ENCODE measurements around the gene SLC29A4.
"Not testable (repeated sequence)": the region's sequence is repeated elsewhere in the genome, so short reads cannot be mapped to it uniquely, and the experiment has no call there.

Gene SLC29A4

DNA sequence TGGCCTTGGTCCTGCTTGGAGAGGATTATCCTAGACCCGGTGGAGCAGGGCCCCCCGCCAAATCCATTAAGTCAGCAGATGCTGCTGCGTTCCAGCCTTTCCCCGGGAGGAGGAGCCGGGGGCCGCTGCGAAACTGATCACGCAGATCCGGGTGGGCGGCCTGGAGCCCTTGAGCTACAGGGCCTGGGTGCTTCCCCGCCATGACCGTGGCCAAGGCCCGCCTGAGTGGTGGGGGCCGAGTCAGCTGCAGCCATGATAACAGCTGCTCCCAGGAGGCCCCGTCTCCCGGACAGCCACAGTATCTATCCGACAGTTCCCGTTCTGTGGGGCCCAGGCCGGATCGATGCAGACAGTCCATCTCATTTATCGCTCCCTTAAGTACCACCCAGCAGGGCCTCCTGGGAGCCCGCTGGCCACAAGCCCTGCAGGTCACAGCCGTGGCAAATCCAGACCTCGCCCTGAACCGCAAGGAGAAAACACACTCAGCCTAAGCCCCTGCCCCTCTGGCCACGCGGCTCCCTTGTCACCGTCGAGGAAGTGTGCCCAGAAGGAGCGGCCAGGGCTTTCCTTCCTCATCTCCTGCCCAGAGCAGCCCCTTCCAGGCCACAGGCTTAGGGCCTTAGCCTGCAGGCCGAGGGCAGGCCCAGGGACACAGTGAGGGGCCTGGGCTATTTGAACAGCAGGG is 34.4 kb upstream of the SLC29A4 start:
- DNase-seq (ENCODE audit: low spot score) = no peak
- TF ChIP-seq, protein P1, sequence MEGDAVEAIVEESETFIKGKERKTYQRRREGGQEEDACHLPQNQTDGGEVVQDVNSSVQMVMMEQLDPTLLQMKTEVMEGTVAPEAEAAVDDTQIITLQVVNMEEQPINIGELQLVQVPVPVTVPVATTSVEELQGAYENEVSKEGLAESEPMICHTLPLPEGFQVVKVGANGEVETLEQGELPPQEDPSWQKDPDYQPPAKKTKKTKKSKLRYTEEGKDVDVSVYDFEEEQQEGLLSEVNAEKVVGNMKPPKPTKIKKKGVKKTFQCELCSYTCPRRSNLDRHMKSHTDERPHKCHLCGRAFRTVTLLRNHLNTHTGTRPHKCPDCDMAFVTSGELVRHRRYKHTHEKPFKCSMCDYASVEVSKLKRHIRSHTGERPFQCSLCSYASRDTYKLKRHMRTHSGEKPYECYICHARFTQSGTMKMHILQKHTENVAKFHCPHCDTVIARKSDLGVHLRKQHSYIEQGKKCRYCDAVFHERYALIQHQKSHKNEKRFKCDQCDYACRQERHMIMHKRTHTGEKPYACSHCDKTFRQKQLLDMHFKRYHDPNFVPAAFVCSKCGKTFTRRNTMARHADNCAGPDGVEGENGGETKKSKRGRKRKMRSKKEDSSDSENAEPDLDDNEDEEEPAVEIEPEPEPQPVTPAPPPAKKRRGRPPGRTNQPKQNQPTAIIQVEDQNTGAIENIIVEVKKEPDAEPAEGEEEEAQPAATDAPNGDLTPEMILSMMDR (IDR thresholded peaks at IDR 0.05; ENCODE audit: borderline replicate concordance, control extremely low read depth, extremely low read depth, insufficient read depth, missing control alignments) = no peak
- in situ Hi-C loops (cut with MboI; ENCODE audit: low sequenced_read_pairs, unreplicated experiment) = no loop called here

DNA sequence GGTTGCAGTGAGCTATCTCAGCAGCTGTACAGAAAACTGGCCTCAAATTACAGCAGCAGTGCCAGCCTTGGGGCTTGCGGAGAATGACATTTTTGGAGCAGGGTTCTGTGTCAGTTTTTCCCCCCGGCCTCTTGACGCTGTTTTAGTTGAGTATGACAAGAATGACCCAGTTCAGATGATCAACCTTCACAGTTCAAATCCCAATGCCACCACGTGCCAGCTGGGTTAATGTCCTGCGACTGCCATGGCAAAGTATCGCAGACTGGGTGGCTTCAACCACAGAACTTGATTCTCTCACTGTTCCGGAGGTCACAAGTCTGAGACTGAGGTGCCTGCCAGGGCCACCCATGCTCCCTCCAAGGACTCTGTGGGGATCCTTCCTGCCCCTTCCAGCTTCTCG is 32.0 kb upstream of the SLC29A4 start:
- DNase-seq (ENCODE audit: low spot score); in situ Hi-C loops (cut with MboI; ENCODE audit: low sequenced_read_pairs, unreplicated experiment): not testable (repeated sequence)

DNA sequence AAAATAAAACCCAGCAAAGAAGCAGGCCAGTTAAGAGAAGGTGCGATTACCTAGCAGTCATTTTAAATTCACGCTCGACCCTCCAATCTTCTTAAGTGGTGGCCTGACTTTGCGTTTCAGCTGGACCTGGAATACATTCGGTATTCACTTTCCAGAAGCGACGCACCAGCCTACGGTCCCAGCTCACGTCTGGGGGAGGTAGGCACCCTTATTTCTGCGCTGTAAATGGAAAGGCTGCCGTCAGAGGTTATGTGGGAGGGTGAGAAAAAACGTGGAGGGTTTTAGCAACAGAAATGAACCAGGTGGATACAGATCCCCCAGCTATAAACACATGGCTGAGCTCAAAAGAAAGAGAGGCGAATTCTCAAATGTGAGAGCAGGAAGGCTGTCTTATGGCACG is 29.2 kb upstream of the SLC29A4 start:
- in situ Hi-C loops (cut with MboI; ENCODE audit: low sequenced_read_pairs, unreplicated experiment); DNase-seq (ENCODE audit: low spot score): not testable (repeated sequence)

DNA sequence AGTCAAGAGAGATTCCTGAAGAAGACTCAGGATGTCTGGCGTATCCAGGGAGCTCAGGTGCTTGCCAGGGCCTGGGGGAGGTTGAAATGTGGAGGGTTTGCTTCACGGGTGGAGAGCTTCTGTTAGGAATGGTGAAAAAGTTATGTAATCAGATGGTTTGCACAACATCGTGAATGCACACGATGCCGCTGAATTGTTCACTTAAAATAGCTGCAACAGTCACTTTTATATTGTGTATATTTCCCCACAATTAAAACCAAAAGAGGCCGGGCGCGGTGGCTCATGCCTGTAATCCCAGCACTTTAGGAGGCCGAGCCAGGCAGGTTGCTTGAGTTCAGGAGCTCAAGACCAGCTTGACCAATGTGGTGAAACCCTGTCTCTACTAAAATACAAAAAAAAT is 28.4 kb upstream of the SLC29A4 start:
- in situ Hi-C loops (cut with MboI; ENCODE audit: low sequenced_read_pairs, unreplicated experiment); DNase-seq (ENCODE audit: low spot score): not testable (repeated sequence)

DNA sequence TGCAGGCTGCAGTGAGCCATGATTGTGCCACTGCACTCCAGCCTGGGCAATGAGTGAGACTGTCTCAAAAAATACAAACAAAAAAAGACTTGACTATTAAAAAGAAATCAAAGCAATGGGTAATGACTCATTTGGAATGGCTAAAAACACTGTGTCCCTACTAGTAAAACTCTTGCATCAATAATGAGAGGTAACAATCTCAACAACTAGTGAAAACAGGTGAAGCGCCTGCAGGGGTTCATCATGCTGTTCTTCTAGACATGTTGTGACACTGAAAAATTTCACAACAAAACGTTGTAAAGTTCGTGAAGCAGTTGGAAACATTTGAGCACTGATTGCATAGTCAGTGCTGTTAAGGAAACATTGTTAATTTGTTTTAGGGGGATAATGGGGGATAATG is 26.9 kb upstream of the SLC29A4 start:
- TF ChIP-seq, protein P1 (IDR thresholded peaks at IDR 0.05; ENCODE audit: borderline replicate concordance, control extremely low read depth, extremely low read depth, insufficient read depth, missing control alignments) = no peak
- DNase-seq (ENCODE audit: low spot score) = no peak
- in situ Hi-C loops (cut with MboI; ENCODE audit: low sequenced_read_pairs, unreplicated experiment) = no loop called here

DNA sequence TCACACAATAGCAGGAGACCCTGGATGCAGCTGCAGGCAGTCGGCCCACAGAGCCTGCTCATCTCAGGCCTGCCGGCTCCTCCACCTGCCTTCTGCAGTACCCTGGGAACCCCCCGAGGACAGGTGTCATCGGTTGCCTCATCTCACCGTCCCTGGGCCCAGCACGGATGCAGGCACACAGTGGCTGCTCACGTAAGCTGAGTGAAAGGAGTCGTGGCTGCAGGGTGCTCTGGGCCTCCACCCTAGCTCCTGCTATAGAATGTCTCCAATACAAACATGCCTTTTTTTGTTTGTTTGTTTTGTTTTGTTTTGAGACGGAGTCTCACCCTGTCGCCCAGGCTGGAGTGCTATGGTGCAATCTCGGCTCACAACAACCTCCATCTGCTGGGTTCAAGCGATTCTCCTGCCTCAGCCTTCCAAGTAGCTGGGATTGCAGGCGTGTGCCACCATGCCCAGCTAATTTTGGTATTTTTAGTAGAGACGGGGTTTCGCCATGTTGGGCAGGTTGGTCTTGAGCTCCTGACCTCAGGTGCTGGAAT is 22.1 kb upstream of the SLC29A4 start:
- in situ Hi-C loops (cut with MboI; ENCODE audit: low sequenced_read_pairs, unreplicated experiment); DNase-seq (ENCODE audit: low spot score): not testable (repeated sequence)

DNA sequence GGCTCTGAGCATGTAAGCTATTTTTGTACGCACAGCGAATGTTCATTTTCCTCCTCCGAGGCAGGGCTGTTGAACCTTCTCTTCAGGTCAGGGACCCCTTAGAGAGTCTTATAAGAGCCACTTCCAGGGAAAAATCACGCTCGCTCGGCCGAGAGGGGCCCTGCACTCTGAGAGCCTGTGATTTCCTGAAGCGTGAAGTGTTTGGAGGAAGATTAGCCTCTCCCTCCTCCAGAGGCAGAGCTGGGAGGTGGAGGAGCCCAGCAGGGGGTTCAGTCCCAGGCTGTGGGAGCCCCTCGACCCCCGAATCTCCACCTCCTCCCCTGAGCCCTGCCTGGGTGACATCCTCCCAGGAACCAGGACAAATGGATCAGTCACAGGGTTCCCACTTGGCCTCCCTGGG is 19.7 kb upstream of the SLC29A4 start:
- DNase-seq (ENCODE audit: low spot score); in situ Hi-C loops (cut with MboI; ENCODE audit: low sequenced_read_pairs, unreplicated experiment): not testable (repeated sequence)

DNA sequence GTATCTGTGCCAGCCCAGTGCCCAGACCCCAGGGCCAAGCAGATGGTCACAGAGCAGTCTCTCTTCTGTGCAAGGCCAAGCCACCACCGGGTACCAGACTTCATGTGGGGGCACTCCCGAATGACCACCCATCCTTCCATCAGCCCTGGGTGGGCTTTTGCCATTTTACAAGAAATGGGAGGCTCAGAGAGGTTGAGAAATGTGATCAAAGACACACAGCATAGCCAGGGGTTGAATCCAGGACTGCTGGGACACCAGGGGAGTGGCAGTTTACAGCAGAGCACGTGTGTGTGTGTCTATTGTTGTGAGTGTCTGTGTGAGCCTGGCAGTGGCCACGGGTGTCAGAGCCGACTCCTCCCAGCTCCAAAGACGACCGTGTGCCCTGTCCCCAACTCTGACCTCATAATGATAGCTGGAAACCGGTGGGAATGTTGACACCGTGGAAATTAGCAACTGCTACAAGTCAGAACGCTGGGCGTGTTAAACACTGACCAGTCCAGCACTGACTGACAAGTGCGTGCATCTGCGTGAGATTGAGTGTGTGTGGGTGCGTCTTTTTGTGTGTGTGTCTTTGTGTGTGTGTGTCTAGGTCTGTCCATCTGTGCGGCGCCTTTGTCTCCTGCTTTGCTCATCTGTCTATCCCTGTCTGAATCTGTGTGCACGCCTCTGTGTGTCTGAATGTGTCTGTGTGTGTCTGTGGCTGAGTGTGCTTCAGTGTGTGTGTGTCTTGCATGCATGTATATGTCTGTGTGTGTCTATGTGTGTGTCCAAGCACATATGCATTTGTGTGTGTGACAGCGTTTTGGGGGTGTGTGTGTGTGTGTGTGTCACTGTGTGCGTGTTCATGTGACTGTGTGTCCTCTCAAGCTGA is 17.2 kb upstream of the SLC29A4 start:
- TF ChIP-seq, protein P1 (IDR thresholded peaks at IDR 0.05; ENCODE audit: borderline replicate concordance, control extremely low read depth, extremely low read depth, insufficient read depth, missing control alignments) = no peak
- DNase-seq (ENCODE audit: low spot score) = no peak
- in situ Hi-C loops (cut with MboI; ENCODE audit: low sequenced_read_pairs, unreplicated experiment) = no loop called here

DNA sequence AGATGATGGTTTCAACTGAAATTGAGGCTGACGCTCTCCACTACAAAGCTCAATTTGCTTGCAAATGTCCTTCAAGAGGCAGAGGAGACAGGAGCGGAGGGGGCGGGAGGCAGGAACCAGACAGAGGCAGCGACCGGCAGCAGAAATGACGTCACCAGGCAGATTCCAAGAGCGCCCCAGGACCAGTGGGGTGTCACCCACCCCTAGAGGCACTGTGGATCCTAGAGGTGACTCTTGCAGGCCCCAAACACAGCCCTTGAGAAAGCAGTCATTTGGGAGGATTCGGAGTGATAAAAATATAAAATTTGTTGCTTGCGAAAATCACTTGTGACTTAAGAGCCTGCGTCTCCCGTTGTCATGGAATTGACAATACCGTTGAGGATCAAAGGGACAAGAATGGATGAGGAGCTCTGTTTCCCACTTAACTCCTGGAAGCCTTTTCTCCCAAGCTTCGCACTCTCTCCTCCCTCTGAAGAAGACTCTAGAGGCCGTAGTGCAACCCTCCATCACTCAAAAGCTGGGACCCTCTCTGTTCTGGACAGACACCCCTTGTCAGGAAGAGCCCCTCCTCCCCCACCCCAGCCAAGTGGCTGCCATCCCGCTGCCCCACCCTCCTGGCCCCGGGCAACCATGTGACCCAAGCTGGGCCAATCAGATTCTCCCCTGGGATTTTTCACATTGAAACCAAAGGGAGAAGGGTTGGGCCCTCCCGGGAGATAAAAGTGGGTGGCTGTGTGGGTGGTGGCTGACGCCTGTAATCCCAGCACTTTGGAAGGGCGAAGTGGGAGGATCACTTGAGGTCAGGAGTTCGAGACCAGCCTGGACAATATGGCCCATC is 16.3 kb upstream of the SLC29A4 start:
- in situ Hi-C loops (cut with MboI; ENCODE audit: low sequenced_read_pairs, unreplicated experiment) = no loop called here
- no peak for DNase-seq (ENCODE audit: low spot score)
- TF ChIP-seq, protein P1 (IDR thresholded peaks at IDR 0.05; ENCODE audit: borderline replicate concordance, control extremely low read depth, extremely low read depth, insufficient read depth, missing control alignments) = no peak

DNA sequence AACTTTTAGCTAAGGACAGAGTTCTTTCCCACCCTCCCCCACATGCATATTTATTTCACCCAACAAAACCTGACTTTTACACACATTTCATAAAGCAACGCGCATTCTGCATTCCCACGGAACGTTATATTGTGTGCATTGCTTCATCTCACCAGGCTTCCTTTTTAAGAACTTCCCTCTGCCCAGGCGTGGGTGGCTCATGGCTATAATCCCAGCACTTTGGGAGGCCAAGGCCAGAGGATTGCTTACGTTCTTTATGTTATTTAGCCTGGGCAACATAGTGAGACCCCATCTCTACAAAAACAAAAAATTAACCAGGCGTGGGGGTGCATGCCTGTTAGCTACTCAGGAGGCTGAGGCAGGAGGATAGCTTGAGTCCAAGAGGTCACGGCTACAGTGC is 14.9 kb upstream of the SLC29A4 start:
- DNase-seq (ENCODE audit: low spot score); in situ Hi-C loops (cut with MboI; ENCODE audit: low sequenced_read_pairs, unreplicated experiment): not testable (repeated sequence)

DNA sequence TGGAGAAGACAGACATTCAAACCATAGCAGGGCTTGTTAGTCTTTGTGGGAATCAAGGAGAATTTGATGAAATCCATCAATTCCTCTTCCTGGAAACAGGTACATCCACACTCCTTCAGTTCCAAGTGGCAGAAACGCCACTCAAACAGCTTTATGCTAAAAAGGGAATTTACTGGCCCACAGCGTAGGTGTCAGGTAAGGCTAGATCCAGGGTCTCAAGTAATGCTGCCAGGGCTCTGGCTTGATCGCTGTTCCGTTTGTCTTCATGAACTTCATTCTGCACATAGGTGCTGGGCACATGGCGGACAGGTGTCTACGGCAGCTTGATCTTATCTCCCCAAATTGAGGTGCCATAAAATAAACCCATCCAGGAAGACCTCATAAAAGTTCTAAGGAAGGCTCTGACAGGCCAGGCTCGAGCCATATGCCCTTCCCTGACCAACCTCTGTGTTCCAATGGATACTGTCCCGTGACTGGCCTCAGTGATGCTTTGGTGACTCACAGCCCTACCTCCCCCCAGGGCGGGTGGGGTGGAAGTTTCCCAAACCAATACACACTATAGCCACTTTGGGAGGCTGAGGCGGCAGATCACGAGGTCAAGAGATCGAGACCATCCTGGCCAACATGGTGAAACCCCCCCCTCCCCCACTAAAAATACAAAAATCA is 12.6 kb upstream of the SLC29A4 start:
- DNase-seq (ENCODE audit: low spot score) = not testable (repeated sequence)

More for the DNA sequence above, 12.6 kb upstream of the SLC29A4 start:
- in situ Hi-C loops (cut with MboI; ENCODE audit: low sequenced_read_pairs, unreplicated experiment) = not testable (repeated sequence)
